ENCODE data around the gene UNKL.

Gene UNKL

DNA sequence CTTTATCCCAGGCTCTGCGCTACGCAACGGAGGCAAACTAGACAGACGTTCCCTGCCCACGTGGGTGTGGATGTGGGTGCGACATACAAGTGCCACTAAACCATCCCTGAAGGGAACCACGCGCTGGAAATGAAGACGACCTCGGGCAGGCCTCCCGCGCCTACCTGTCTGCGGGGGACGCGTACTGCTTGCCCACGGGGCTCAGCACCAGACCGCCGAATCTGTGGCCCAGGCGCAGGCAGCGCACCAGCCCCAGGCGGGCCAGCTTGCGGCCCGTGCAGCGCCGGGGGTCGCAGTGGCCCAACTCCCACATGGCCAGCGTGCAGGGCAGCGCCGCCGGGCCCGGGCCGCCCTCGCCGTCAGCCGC, 63.3 kb downstream of the UNKL start:
- no peak for DNase-seq

DNA sequence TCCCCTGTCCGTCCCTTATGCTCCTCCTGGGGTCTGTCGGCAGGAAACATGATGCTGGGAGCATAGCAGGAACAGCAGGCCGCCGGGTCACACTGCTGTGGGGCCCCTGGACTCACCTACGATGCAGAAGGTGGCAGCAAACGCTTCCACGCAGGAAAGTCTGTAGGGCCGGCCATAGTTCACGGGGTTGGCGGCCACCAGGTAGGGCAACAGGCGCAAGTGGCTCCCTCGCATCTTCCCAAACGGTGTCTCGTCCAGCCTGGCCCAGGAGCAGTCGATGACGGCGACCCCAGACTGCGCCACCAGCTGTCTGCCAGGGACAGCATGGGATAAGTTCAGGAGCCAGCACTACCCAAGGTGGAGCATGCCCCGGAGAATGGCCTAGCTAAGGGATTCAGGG, 63.8 kb downstream of the UNKL start:
- DNase-seq: no peak

DNA sequence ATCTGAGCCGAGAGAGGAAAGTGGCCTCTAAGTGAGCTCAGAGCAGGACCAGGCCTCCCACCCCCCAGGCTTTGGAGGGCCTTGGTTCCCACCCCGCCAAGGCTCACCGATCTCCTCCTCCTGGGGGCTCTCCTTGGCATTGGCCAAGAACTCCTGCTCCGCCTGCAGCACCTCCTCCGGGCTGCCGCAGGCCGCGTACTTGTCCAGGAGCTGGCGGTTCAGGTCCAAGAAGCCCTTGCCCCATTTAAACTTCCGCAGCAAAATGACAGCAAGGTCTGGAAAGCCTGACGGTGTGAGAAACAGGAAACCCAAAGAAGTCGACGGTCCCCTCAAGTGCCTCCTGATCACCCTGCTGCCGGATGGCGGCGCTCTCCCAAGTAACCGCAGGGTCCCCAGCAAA, 64.6 kb downstream of the UNKL start:
- no peak for DNase-seq

DNA sequence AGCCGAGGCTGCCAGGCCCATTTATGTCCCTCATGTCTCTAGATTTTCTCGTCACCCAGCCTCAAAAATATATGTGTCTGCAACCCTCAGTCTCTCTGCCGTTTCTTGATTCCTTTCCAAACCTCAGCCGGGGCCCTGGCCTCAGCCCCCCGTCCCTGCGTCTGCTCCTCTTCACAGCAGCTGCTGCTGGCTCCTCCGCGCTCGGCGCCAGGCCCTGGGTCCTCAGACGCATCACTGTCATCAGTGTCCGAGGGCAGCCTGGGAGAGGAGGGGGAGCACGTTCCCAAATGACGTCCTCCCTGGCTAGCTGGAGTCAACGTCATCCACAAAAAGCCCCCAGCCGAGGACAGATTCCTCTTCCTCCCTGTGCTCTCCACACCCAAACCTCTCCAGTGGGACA, 65.2 kb downstream of the UNKL start:
- DNase-seq: no peak

DNA sequence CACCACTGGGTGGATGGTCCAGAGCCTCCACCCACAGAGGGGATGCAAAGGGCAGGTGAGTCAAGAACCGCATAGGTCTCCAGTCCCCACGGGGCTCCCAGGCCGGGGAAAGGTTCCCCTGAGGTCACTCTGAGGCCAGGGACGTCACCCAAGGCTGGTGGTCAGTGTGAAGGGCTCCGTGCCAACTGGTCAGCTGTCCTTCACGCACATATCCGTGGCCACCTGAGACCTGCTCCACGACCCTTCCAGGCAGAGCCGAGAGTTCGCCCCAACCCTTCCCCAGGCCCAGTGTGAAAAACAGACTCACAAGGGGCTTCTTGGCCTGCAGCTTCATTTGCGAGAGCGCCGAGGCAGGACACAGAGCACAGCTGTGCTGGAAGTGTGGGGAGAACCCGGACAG, 65.6 kb downstream of the UNKL start:
- DNase-seq: no peak

DNA sequence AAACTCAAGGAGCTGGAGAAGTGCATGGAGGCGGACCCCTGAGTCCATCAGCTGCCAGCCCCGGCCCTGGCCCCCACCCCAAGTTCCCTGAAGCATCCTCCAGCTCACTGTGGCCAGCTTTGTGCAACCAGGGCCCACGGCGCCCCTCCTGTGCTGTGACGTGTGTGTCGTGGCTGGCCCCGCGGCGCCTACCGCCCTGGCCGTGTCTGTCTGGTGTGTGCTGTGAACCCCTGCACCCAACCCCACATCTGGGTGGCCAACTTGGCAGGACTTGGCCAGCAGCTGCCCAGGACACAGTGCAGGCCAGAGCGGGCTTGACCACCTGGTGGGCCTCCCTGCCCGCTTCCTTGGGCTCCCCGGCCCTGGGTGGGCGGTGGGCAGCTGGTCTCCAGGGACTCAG, 66.1 kb downstream of the UNKL start:
- no peak for DNase-seq

DNA sequence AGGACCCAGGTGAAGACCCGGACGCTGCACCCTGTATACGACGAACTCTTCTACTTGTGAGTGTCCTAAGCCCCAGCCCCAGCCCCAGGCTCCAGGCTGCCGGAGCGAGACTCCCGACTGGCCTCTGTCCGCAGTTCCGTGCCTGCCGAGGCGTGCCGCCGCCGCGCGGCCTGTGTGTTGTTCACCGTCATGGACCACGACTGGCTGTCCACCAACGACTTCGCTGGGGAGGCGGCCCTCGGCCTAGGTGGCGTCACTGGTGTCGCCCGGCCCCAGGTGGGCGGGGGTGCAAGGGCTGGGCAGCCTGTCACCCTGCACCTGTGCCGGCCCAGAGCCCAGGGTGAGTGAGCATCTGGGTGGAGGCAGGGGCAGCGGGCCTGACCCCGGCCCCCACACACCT, 66.5 kb downstream of the UNKL start:
- no peak for DNase-seq

DNA sequence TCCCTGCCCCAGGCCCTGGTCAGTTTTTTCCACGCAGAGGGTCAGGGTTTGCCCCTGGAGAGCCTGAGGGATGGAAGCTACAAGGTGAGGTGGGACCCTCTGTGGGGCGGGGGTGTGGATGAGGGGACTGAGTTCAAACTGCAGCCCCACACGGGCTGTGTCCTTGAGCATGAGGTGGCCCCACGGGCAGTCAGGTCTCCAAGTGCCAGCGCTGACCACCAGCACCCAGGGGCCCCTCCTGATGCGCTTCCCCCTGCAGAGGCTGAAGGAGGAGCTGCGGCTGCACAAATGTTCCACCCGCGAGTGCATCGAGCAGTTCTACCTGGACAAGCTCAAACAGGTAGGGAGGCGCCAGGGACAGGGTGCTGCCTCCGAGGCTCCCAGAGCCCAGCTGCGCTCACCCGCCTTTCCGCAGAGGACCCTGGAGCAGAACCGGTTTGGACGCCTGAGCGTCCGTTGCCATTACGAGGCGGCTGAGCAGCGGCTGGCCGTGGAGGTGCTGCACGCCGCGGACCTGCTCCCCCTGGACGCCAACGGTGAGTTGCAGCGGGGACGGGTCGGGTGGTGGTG, 67.1 kb downstream of the UNKL start:
- no peak for DNase-seq

DNA sequence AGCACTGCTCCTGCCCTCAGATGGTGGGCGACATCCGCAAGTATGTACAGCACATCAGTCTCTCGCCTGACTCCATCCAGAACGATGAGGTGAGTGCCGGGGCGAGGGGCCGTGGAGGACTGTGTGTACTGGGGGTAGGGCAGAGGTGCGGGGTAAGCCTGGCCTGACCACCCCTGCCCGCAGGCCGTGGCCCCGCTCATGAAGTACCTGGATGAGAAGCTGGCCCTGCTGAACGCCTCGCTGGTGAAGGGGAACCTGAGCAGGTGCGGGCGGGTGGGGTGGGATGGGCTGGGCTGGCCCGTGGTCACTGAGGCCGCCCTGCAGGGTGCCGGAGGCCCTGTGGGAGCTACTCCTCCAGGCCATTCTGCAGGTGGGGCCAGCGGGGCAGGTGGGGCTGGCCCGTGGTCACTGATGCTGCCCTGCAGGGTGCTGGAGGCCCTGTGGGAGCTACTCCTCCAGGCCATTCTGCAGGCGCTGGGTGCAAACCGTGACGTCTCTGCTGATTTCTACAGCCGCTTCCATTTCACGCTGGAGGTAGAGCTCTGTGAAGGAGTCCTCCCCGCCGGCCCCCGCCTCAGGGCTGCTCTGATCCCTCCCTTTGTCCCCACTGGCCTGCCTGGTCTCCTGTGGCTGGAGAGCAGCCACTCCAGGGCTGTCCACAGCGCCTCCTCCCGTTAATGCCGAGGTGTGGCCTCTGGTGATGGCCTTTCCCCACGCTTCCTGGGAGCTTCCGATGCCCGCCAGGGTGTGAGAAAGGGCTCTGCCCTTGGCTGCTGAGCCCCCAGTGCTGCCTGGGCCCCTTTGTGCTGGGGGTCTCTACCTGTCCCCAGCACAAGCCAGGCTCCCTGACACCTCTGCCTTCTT, 67.8 kb downstream of the UNKL start:
- no peak for DNase-seq

DNA sequence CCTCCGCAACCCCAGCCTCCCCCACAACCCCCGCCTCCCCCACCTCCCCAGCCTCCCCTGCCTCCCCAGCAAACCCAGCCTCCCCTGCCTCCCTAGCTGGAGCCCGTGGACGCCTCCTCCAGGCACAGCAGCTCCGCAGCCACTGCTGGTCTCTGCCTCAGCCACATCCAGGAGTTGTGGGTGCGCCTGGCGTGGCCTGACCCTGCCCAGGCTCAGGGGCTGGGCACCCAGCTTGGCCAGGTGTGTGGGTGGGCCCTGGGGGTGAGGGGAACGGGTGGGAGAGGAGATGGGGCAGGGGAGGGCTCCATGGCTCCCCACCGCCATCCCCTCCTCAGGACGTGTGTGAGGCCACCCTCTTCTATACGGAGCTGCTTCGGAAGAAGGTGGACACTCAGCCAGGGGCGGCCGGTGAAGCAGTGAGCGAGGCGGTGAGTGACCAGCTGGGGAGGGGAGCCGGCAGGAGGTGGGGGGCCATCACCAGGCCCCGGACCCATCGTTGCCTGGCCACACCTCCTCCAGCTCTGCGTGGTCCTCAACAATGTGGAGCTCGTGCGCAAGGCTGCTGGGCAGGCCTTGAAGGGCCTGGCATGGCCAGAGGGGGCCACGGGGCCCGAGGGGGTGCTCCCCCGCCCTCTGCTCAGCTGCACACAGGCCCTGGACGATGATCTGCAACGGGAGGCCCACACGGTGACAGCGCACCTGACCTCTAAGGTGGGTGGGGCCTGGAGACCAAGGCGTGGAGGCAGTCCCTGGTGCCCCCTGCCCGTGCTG, 68.7 kb downstream of the UNKL start:
- no peak for DNase-seq

DNA sequence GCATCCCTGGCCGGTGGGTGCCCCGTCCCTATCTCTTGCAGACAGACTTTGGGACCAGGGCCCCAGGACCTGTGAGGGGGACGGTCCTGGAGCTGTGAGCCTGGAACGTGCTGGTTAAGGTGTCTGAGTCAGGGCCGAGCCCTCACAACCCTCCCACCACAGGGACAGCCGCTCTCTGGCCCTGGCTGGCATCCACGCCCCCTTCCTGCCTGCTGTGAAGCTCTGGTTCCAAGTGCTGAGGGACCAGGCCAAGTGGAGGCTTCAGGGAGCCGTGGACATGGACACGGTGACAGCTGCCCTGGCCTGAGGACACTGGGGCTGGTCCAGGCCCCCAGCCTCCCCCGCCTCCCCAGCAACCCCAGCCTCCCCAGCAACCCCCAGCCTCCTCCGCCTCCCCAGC, 69.4 kb downstream of the UNKL start:
- no peak for DNase-seq

DNA sequence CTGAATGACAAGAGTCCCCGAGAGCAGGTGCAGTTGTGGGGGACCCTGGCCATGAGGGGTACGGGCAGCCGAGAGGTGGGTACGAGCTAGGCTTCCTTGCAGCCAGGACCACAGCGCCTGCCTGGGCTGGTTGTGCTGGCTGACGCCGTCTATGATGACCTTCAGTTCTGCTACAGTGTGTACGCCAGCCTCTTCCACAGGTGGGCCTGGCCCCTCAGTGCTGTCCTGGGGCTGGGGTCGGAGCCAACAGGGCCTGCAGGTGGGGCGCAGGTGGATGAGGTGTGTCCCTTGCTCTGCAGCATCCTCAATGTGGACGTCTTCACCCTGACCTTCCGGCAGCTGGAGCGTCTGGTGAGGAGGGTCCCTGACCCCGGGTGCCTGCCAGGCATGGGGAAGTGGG, 70.0 kb downstream of the UNKL start:
- no peak for DNase-seq

DNA sequence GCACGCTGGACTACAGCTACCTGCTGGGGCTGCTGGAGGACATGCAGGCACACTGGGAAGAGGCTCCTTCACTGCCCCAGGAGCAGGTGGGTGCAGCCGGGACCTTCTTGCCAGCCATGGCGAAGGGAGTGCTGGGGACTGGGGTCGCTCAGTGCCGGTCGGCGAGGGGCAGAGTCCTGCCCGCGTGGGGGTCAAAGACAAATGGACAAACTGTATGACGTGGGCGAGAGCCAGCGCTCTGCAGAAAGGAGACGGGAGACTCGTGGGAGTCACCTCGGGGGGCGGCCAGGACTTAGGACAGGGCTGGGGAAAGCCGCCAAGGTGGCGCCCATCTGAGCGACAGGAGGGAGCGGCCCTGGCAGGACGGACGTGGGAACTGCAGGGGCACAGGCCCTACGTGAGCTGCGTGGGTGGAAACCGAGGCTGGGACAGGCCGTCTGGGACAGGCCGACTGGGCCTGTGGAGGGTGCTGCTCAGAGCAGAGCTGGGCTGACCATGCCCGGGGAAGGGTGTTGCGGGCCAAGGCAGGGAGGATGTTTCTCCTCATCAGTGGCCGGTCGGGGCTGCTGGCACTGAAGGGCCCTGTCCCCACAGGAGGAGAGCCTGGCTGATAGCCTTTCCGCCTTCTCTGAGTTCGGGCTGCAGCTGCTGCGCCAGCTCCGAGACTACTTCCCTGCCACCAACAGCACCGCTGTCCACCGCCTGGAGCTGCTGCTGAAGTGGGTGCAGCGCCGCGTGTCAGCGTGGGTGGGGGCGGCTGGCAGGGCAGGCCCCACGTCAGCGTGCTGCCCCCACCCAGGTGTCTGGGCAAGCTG, 70.9 kb downstream of the UNKL start:
- DNase-seq: no peak

DNA sequence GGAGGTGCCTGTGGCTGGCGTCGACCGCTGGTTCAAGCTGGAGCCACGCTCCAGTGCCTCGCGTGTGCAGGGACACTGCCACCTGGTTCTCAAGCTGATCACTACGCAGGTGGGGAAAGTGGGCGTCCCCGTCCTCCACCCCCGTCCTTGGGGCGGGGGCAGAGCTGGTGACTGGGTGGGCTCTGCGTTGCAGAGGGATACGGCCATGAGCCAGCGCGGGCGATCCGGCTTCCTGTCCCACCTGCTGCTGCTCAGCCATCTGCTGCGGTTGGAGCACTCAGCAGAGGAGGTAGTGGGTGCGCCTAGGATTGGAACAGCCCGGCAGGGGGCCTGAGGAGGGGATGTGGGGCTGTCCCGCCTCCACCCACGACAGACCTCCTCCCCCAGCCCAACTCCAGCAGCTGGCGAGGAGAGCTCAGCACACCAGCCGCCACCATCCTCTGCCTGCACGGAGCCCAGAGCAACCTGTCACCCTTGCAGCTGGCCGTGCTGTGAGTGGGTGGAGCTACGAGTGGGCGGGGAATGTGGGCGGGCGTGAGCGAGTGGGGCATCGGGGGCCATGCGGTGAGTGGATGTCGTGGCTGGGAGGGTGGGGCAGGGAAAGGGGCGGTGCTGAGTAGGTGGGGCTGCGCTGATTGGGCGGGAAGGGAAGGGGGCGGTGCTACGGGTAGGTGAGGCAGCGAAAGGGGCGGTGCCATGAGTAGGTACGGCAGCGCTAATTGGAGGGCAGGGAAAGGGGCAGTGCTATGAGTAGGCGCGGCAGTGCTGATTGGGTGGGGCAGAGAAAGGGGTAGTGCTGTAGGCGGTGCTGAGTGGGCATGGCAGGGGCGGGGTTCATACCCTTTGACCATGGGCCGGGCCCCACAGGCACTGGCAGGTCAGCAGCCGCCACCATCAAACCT, 71.7 kb downstream of the UNKL start:
- peak; percentile 76 for DNase-seq

DNA sequence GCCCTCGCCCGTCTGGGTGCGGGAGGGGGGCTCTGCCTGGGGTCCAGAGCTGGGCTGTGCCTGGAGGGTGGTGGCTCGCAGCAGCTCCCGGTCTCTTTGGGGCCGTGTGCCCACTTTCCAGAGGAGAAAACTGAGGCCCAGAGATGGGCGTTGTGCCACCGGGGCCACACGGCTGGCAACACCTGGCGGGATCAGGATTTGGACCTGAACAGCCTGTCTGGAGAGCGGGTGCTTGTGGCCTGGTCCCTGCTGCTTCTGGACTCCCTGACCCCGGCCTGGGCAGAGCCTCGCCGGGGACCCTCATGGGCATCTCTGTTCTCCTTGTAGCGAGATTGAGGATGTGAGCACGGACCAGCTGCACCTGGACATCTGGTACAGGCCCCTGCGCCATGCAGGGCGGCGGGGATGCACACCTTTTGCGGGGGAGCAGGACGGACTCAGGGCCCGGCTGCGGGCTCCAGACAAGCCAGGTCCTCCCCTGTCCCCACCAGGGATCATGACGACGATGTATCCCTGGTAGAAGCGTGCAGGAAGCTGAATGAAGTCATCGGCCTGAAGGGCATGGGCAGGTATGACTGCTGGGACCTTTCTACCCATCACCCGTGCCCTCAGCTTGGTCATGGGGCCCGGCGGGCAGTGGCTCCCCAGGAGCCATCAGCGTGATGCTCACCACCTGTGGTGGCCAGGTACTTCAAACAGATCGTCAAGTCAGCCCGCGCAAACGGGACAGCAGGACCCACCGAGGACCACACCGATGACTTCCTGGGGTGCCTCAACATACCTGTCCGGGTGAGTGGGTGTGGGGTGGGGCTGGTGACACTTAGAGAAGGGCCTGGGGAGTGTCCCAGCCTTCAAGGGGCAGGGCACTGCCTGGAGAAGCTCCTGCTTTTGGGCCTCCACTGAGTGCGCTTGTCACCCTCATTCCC, 72.7 kb downstream of the UNKL start:
- DNase-seq: no peak

DNA sequence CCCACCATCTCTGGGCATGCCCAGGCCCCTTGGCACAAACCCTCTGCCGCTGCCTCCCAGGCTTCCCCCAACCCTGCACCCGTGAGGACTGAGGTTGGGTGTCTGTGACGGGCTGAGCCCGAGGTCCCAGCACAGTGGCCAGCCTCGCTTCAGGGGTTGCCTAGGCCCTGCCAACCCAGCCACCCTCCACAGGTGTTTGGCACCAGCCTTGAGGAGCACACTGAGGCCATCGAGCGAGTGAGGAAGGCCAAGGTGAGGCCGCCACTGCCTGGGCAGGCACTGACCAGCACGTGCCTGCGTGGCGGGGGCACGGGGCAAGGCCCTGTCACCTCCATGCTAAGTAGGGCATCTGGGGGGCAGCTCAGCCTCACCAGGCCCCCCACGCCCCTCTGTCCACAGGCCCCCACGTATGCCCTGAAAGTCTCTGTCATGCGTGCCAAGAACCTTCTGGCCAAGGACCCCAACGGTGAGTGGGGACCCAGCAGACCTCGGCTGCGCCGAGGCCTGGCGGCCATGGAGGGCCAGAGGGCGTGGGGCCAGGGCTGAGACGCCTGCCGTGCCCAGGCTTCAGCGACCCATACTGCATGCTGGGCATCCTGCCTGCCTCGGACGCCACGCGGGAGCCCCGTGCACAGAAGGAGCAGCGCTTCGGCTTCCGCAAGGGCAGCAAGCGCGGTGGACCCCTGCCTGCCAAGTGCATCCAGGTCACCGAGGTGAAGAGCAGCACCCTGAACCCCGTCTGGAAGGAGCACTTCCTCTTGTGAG, 73.6 kb downstream of the UNKL start:
- no peak for DNase-seq

DNA sequence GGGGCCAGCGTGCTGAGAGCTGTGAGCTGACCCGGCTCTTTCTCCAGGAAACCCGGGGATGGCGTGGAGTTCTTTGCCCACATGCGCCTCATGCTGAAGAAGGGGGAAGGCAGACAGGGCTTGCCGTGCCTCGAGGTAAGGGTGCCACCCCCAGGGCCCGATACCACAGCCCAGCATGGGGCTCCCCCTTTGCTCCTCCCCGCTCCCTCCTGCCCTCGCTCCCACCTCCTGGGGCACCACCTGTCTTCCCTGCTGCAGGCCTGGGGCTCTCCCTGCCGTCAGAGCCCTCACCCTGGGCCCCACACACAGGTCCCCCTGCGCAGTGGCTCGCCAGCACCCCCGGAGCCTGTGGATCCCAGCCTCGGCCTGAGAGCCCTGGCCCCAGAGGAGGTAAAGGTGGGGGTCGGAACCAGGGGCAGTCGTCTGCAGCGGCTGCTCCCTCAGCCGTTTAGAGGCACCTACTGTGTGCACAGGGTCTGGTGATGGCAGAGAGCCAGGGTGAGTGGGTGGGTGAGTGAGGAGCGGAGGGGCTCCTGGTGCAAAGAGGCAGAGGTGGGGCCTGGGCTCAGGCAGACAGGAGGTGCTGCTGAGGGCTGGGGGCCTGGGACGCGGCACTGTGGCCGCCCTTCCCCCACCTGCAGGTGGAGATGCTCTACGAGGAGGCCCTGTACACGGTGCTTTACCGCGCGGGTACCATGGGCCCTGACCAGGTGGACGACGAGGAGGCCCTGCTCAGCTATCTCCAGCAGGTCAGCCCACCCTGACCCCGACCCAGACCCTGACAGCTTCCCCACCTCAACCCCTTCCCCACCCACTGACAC, 75.4 kb downstream of the UNKL start:
- no peak for DNase-seq

DNA sequence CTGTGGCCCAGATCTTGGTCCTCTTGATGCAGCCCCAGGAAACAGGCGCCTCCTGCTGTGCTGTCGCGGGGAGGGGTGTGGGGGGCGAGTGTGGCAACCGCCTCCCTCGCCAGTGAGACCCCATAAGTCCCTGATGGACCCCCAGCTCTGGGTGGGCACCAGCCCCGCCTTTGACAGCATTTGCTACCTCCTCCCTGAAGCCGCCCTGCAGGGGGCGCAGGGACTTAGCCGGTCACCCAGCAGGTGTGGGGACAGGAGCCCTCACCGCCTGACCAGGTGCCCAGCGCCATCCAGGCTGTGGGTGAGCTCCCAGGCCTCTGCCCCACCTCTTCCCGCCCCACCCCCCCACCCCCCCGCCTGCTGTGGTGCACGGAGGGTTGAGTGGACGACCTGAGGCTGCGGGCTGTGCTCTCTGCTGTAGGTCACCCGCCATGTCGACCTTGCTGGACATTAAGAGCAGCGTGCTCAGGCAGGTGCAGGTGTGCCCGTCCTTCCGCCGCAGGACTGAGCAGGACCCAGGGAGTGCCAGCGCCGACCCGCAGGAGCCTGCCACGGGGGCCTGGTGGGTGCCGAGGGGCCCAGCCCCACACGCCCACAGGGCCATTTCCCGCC, 76.3 kb downstream of the UNKL start:
- no peak for DNase-seq

Data from right kidney (tissue), 1 donor.